ENCODE results near the gene CELSR1.

DNA sequence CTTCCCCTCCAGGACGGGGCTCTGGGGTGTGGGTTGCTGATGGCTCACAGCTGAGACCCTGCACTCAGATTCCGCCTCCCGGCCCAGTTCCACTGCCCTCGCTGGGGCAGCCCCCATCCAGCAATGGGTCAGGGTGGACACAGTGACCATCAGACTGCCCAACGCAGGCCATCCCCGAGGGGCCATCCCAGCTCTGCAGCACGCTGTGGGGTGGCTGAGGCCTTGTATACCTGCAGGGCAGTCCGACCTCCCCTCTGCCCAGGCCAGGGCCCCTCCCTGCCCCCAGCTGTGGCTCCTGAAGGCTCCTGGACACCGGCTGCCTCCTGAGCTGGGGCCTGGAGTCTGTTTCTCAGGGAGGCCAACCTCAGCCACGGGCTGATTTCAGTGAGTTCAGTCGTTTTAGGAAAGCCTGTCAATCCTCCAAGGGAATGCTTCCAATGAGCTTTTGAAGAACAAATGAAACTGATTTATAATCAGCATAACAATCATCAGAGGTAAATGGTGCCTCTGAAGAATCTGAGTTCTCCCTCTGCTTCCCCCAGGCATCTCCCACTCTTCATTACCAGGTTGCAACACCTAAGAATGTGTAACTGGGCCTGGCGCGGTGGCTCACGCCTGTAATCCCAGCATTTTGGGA is 95.1 kb downstream of the CELSR1 start:
- TF ChIP-seq POLR2A (IDR thresholded peaks at IDR 0.05) (no peak), CTCF (IDR thresholded peaks at IDR 0.05) (no peak)

Measured in lower leg skin (tissue), 3 donors.